ENCODE measurements around the gene C1orf198.

- TF ChIP-seq CTCF (IDR thresholded peaks at IDR 0.05) (no peak), EP300 (IDR thresholded peaks at IDR 0.05) (no peak), POLR2A (IDR thresholded peaks at IDR 0.05; ENCODE audit: low read depth) (no peak)
Measured at GRCh38 chr1:230898144-230898543, 29.8 kb upstream of the C1orf198 start.
